CD14-positive monocyte (primary cell): ENCODE results near the gene ADK. TPM values are rescaled to one million over a fixed set of nuclear protein-coding genes. Genes with fewer than 3 reads are reported as not detected.

ENCODE experiments used
- DNase-seq, 3 donors: peaks; one replicate each; pipeline ENCODE4 v3.0.0-alpha.2; 2011 to 2022
- H2AFZ ChIP-seq: 2 replicates; pipeline ENCODE4 v1.6.0; 2012; ENCODE audit warnings: mild to moderate bottlenecking, low read depth, low read length, inconsistent platforms; ENCODE audit not compliant: insufficient read depth, poor library complexity, severe bottlenecking
- H3K27ac ChIP-seq, 2 donors: 1 replicate in 1 of 2; 2 replicates in 1 of 2; pipeline ENCODE4 v1.5.1; 2012 to 2013; ENCODE audit warnings: low read length in 2 of 2, control low read depth in 1 of 2, inconsistent platforms in 1 of 2, low read depth in 1 of 2, mild to moderate bottlenecking in 1 of 2
- H3K27me3 ChIP-seq, 2 donors: one replicate each; pipeline versions ENCODE4 v1.6.0 to v1.6.1; 2011 to 2013; ENCODE audit warnings: low read length in 2 of 2; ENCODE audit not compliant: control insufficient read depth in 2 of 2, insufficient read depth in 2 of 2
- H3K36me3 ChIP-seq, 2 donors: replicated peaks in 1 of 2; 1 replicate in 1 of 2; 2 replicates in 1 of 2; pipeline versions ENCODE4 v1.5.1 to v1.6.1; 2012 to 2013; ENCODE audit warnings: low read length in 2 of 2, control low read depth in 1 of 2, inconsistent platforms in 1 of 2, mild to moderate bottlenecking in 1 of 2; ENCODE audit not compliant: insufficient read depth in 2 of 2, control insufficient read depth in 1 of 2
- H3K4me1 ChIP-seq, 2 donors: 1 replicate in 1 of 2; 2 replicates in 1 of 2; pipeline versions ENCODE4 v1.5.1 to v1.6.1; 2012 to 2013; ENCODE audit warnings: low read length in 2 of 2, control low read depth in 1 of 2, inconsistent platforms in 1 of 2, mild to moderate bottlenecking in 1 of 2, moderate library complexity in 1 of 2; ENCODE audit not compliant: insufficient read depth in 2 of 2, control insufficient read depth in 1 of 2
- H3K4me2 ChIP-seq: replicated peaks from 2 replicates; pipeline ENCODE3; 2012; ENCODE audit warnings: low read length, moderate library complexity, mild to moderate bottlenecking; ENCODE audit not compliant: poor library complexity, severe bottlenecking; ENCODE audit errors: extremely low read depth
- H3K4me3 ChIP-seq, 3 experiments: fragments of 200-600 bp in 1 of 3; sonication (generic) in 1 of 3; replicated peaks in 1 of 3; 1 replicate in 2 of 3; 2 replicates in 1 of 3; pipeline ENCODE4 v1.5.1; 2011 to 2013; ENCODE audit warnings: low read length in 3 of 3, mild to moderate bottlenecking in 3 of 3, control low read depth in 2 of 3, low read depth in 2 of 3, inconsistent platforms in 1 of 3, moderate library complexity in 1 of 3
- H3K79me2 ChIP-seq: 2 replicates; pipeline ENCODE4 v1.6.0; 2012; ENCODE audit warnings: mild to moderate bottlenecking, control low read depth, inconsistent platforms, low read length, moderate library complexity; ENCODE audit not compliant: insufficient read depth
- H3K9ac ChIP-seq: 2 replicates; pipeline ENCODE4 v1.6.0; 2017; ENCODE audit warnings: low read length, mild to moderate bottlenecking; ENCODE audit not compliant: insufficient read depth, poor library complexity, severe bottlenecking
- H3K9me3 ChIP-seq, 2 donors: replicated peaks in 1 of 2; 1 replicate in 1 of 2; 2 replicates in 1 of 2; pipeline versions ENCODE4 v1.5.1 to v1.6.1; 2012 to 2013; ENCODE audit warnings: low read length in 2 of 2, control low read depth in 1 of 2; ENCODE audit not compliant: control insufficient read depth in 1 of 2, insufficient read depth in 1 of 2
- H4K20me1 ChIP-seq: 2 replicates; pipeline ENCODE4 v1.6.0; 2012; ENCODE audit warnings: mild to moderate bottlenecking, low read length, control low read depth, moderate library complexity; ENCODE audit not compliant: insufficient read depth
- H3K27ac Mint-ChIP-seq, 7 donors: one replicate each; pipeline ENCODE4 v1.8.0; 2020; ENCODE audit warnings: mild to moderate bottlenecking in 7 of 7, mixed read lengths in 7 of 7, moderate library complexity in 6 of 7, inconsistent platforms in 2 of 7
- H3K27me3 Mint-ChIP-seq, 3 donors: one replicate each; pipeline ENCODE4 v1.8.0; 2021 to 2022; ENCODE audit warnings: low read depth in 3 of 3, mild to moderate bottlenecking in 3 of 3, mixed read lengths in 3 of 3, moderate library complexity in 3 of 3, inconsistent platforms in 1 of 3
- H3K36me3 Mint-ChIP-seq, 2 donors: one replicate each; pipeline ENCODE4 v1.8.0; 2020; ENCODE audit warnings: mixed read lengths in 2 of 2, inconsistent platforms in 1 of 2, mild to moderate bottlenecking in 1 of 2
- H3K4me1 Mint-ChIP-seq: one replicate; pipeline ENCODE4 v1.8.0; 2020; ENCODE audit warnings: mild to moderate bottlenecking, mixed read lengths
- H3K4me3 Mint-ChIP-seq, 2 donors: one replicate each; pipeline ENCODE4 v1.8.0; 2020; ENCODE audit warnings: mild to moderate bottlenecking in 2 of 2, mixed read lengths in 2 of 2, moderate library complexity in 1 of 2
- H3K9me3 Mint-ChIP-seq, 7 donors: one replicate each; pipeline ENCODE4 v1.8.0; 2020 to 2022; ENCODE audit warnings: mixed read lengths in 7 of 7, mild to moderate bottlenecking in 6 of 7, moderate library complexity in 6 of 7, inconsistent platforms in 2 of 7
- WGBS: methylation state at CpG from one replicate; pipeline ENCODE4 v1.1.5; 2013; ENCODE audit warnings: missing lambda C conversion rate; ENCODE audit not compliant: insufficient coverage; 5-methylcytosine and 5-hydroxymethylcytosine counted together
- intact Hi-C, 2 donors: fragments of 100-400 bp; cut with micrococcal nuclease; formaldehyde crosslinking; loops; one replicate each; pipeline versions ENCODE4 v1.15.0 to v1.15.1; 2023
- polyA plus RNA-seq, 3 donors: library from polyadenylated mRNA; depleted of rRNA in 1 of 3; unstranded in 2 of 3; stranded (reverse) in 1 of 3; fragments of 300-500 nt in 2 of 3; fragments of >200 nt in 1 of 3; fragmentation: Illumina TruSeq in 2 of 3; gene quantifications; 1 replicate in 2 of 3; 2 replicates in 1 of 3; pipeline ENCODE4 v1.2.3, GENCODE V29; 2012 to 2021
- TF ChIP-seq, protein P1 (sequence below): fragments of 200-600 bp; IDR thresholded peaks from one replicate; pipeline ENCODE4 v1.8.0; 2022; ENCODE audit warnings: antibody characterized with exemption, mild to moderate bottlenecking

The ADK gene
- polyA plus RNA-seq, 3 donors, result 6.4 to 38.2 (median 35.7) TPM

- no peaks in the 10 kb centered on the region for H3K4me1 ChIP-seq
- no CpG with 5 or more reads among the region's 2 CpGs for WGBS
- no peak overlapping the region for H3K4me2 ChIP-seq
- no peak overlapping the region for H3K27ac ChIP-seq
- no peak overlapping the region for H3K9ac ChIP-seq
- H3K79me2 ChIP-seq, result no peaks in the 10 kb centered on the region
- Mint-ChIP-seq H3K4me3 (no peak overlapping the region), H3K27me3 (peaks cover 0 to 2% (median 0%) of the 10 kb centered on the region in 3 donors), H3K4me1 (peaks cover 6% of the 10 kb centered on the region), H3K36me3 (peaks cover 0 to 7% of the 10 kb centered on the region in 2 donors), H3K9me3 (no peaks in the 10 kb centered on the region), H3K27ac (no peak overlapping the region)
- H3K27me3 ChIP-seq, result no peaks in the 10 kb centered on the region
- intact Hi-C loops, result loop anchor here (5.0 to 10.0 kb wide), 2 partner anchors 762 to 839 kb away; no protein-coding TSS in a partner anchor
- no peak for DNase-seq
- H4K20me1 ChIP-seq, result no peaks in the 10 kb centered on the region
- no peak overlapping the region for H2AFZ ChIP-seq
- H3K9me3 ChIP-seq, result no peaks in the 10 kb centered on the region
- no peaks in the 10 kb centered on the region for H3K36me3 ChIP-seq
- TF ChIP-seq, protein P1, sequence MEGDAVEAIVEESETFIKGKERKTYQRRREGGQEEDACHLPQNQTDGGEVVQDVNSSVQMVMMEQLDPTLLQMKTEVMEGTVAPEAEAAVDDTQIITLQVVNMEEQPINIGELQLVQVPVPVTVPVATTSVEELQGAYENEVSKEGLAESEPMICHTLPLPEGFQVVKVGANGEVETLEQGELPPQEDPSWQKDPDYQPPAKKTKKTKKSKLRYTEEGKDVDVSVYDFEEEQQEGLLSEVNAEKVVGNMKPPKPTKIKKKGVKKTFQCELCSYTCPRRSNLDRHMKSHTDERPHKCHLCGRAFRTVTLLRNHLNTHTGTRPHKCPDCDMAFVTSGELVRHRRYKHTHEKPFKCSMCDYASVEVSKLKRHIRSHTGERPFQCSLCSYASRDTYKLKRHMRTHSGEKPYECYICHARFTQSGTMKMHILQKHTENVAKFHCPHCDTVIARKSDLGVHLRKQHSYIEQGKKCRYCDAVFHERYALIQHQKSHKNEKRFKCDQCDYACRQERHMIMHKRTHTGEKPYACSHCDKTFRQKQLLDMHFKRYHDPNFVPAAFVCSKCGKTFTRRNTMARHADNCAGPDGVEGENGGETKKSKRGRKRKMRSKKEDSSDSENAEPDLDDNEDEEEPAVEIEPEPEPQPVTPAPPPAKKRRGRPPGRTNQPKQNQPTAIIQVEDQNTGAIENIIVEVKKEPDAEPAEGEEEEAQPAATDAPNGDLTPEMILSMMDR, result no peak
- H3K4me3 ChIP-seq, result no peak overlapping the region
Observed at GRCh38 chr10:74262856-74263255, 111.8 kb downstream of the ADK start.

GRCh38 chr10:74263996-74264395 lies 113.0 kb downstream of the ADK start:
- Mint-ChIP-seq H3K27me3 (peaks cover 0 to 2% (median 0%) of the 10 kb centered on the region in 3 donors), H3K36me3 (peaks cover 0 to 7% of the 10 kb centered on the region in 2 donors), H3K4me3 (no peak overlapping the region), H3K27ac (no peak overlapping the region), H3K9me3 (no peaks in the 10 kb centered on the region), H3K4me1 (peaks cover 6% of the 10 kb centered on the region)
- TF ChIP-seq, protein P1, result no peak
- Histone ChIP-seq H3K27ac (no peak overlapping the region), H3K79me2 (no peaks in the 10 kb centered on the region), H3K4me1 (no peaks in the 10 kb centered on the region), H3K27me3 (no peaks in the 10 kb centered on the region), H4K20me1 (no peaks in the 10 kb centered on the region), H3K9ac (no peak overlapping the region), H3K9me3 (no peaks in the 10 kb centered on the region), H2AFZ (no peak overlapping the region), H3K36me3 (no peaks in the 10 kb centered on the region), H3K4me3 (no peak overlapping the region), H3K4me2 (no peak overlapping the region)
- no peak for DNase-seq
- intact Hi-C loops, result loop anchor here (5.0 to 10.0 kb wide), 2 partner anchors 761 to 838 kb away; no protein-coding TSS in a partner anchor
